Measurements from ENCODE around the gene ADD1. TPM values are rescaled to one million over a fixed set of nuclear protein-coding genes. Genes with fewer than 3 reads are reported as not detected.
A peak's percentile ranks its signal among the peaks of the same experiment; 100 is the strongest.

The ADD1 gene
- polyA plus RNA-seq, 1 donor (not counting 4 experiments of a cell fraction or from before 2014, with no cell fraction given): 109 TPM

GRCh38 chr4:2805712-2806389 lies 37.8 kb upstream of the ADD1 start:
- Histone ChIP-seq H3K27ac (ENCODE audit: control insufficient read depth, insufficient read depth, low read length) (no peak overlapping the region), H3K4me2 (ENCODE audit: control insufficient read depth, extremely low read depth, insufficient read depth, low read depth, low read length) (peak overlapping the region; percentile 43), H3K27me3 (ENCODE audit: control insufficient read depth, extremely low read depth, insufficient read depth, low read length) (no peaks in the 10 kb centered on the region), H2AFZ (ENCODE audit: control insufficient read depth, low read length) (peak overlapping the region; percentile 24), H3K36me3 (ENCODE audit: control insufficient read depth in 2 of 2, extremely low read depth in 1 of 2, insufficient read depth in 2 of 2, low read length in 2 of 2) (peaks cover 0 to 1% of the 10 kb centered on the region in 2 experiments), H3K9me1 (ENCODE audit: control insufficient read depth, extremely low read depth, insufficient read depth, low read length) (no peaks in the 10 kb centered on the region), H4K20me1 (ENCODE audit: control insufficient read depth, extremely low read depth, insufficient read depth, low read length) (no peaks in the 10 kb centered on the region), H3K9me3 (ENCODE audit: control insufficient read depth, low read depth, low read length) (no peaks in the 10 kb centered on the region), H3K4me1 (ENCODE audit: control insufficient read depth, extremely low read depth, insufficient read depth, low read length) (peaks cover 19% of the 10 kb centered on the region), H3K9ac (ENCODE audit: control insufficient read depth, extremely low read depth, insufficient read depth, low read length) (no peak overlapping the region), H3K79me2 (ENCODE audit: control insufficient read depth, insufficient read depth, low read length) (no peaks in the 10 kb centered on the region), H3K4me3 (ENCODE audit: control insufficient read depth in 2 of 3, extremely low read depth in 1 of 3, insufficient read depth in 2 of 3, low read depth in 1 of 3, low read length in 3 of 3) (no peak overlapping the region)
- TF ChIP-seq CTCF (optimal IDR thresholded peaks at IDR 0.05 in 1 of 3, IDR thresholded peaks at IDR 0.05 in 1 of 3, conservative IDR thresholded peaks at IDR 0.05 in 1 of 3; ENCODE audit: extremely low read depth in 1 of 3, insufficient read depth in 2 of 3, low read length in 3 of 3) (no peak), EZH2 (IDR thresholded peaks at IDR 0.05; ENCODE audit: low read length) (no peak)
- dilution Hi-C loops (cut with MboI; ENCODE audit: extremely low pct_ligation_motif_present, low sequenced_read_pairs): no loop called here
- DNase-seq (ENCODE audit: low read depth, low spot score) (no peak), FAIRE-seq (peak; percentile 57)

- H3K4me3 ChIP-seq (ENCODE audit: control insufficient read depth in 2 of 3, extremely low read depth in 1 of 3, insufficient read depth in 2 of 3, low read depth in 1 of 3, low read length in 3 of 3): no peak overlapping the region
- no peaks in the 10 kb centered on the region for H3K79me2 ChIP-seq (ENCODE audit: control insufficient read depth, insufficient read depth, low read length)
- H2AFZ ChIP-seq (ENCODE audit: control insufficient read depth, low read length): no peak overlapping the region
Measured at GRCh38 chr4:2806390-2807355, 37.0 kb upstream of the ADD1 start.

More at GRCh38 chr4:2806390-2807355, 37.0 kb upstream of the ADD1 start:
- Histone ChIP-seq H3K4me1 (ENCODE audit: control insufficient read depth, extremely low read depth, insufficient read depth, low read length) (peaks cover 12% of the 10 kb centered on the region), H3K9me1 (ENCODE audit: control insufficient read depth, extremely low read depth, insufficient read depth, low read length) (no peaks in the 10 kb centered on the region), H3K27me3 (ENCODE audit: control insufficient read depth, extremely low read depth, insufficient read depth, low read length) (no peaks in the 10 kb centered on the region), H3K9ac (ENCODE audit: control insufficient read depth, extremely low read depth, insufficient read depth, low read length) (no peak overlapping the region), H3K9me3 (ENCODE audit: control insufficient read depth, low read depth, low read length) (no peaks in the 10 kb centered on the region), H3K4me2 (ENCODE audit: control insufficient read depth, extremely low read depth, insufficient read depth, low read depth, low read length) (no peak overlapping the region), H3K27ac (ENCODE audit: control insufficient read depth, insufficient read depth, low read length) (no peak overlapping the region), H4K20me1 (ENCODE audit: control insufficient read depth, extremely low read depth, insufficient read depth, low read length) (no peaks in the 10 kb centered on the region), H3K36me3 (ENCODE audit: control insufficient read depth in 2 of 2, extremely low read depth in 1 of 2, insufficient read depth in 2 of 2, low read length in 2 of 2) (peaks cover 0 to 1% of the 10 kb centered on the region in 2 experiments)
- TF ChIP-seq EZH2 (IDR thresholded peaks at IDR 0.05; ENCODE audit: low read length): no peak
- no peak for TF ChIP-seq CTCF (optimal IDR thresholded peaks at IDR 0.05 in 1 of 3, IDR thresholded peaks at IDR 0.05 in 1 of 3, conservative IDR thresholded peaks at IDR 0.05 in 1 of 3; ENCODE audit: extremely low read depth in 1 of 3, insufficient read depth in 2 of 3, low read length in 3 of 3)
- DNase-seq (ENCODE audit: low read depth, low spot score) (no peak), FAIRE-seq (no peak)
- dilution Hi-C loops (cut with MboI; ENCODE audit: extremely low pct_ligation_motif_present, low sequenced_read_pairs): no loop called here
